GM10266 (cell line): ENCODE data around the gene CDH24.

Experiments used
- DNase-seq: peaks from one replicate; pipeline ENCODE4 v3.0.0; 2012; ENCODE audit errors: extremely low spot score
- CTCF ChIP-seq: IDR thresholded peaks from 2 replicates; pipeline ENCODE4 v1.5.1; 2012; ENCODE audit warnings: mild to moderate bottlenecking, low read depth; ENCODE audit not compliant: control insufficient read depth, insufficient read depth; ENCODE audit errors: missing control alignments

Gene CDH24

GRCh38 chr14:23056956-23057756 lies at the start of gene CDH24:
Gene CDH24 (minus strand): TSS chr14:23057520. CDS start chr14:23055733, 1,787 bp downstream.
- peak; percentile 93 for DNase-seq
- no peak for TF ChIP-seq CTCF

- TF ChIP-seq CTCF, result no peak
- no peak for DNase-seq
These were observed 49.4 kb upstream of the CDH24 start for GRCh38 chr14:23106747-23107045.

DNA sequence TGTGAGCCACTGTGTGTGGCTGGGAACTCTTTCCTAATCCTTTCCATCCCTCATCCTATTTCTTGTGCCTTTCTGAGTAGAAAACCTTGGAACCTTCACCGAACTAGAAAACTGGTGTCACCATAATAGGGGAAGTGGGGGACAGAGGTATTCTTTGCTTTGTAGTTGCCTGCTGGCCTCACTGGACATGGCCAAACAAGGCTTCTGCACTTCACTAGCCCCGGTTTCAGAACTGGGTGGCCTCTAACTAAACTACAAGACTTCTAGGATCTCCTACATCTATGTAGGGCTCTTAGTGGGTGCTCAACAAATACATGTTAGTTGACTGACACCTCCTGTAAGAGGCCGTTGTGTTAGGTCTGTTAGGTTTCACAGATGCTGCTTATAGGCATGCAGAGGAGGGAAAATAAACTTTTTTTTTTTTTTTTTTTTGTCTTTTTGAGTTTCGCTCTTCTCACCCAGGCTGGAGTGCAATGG lies 48.1 kb upstream of the CDH24 start:
- DNase-seq, result no peak
- TF ChIP-seq CTCF, result no peak

DNA sequence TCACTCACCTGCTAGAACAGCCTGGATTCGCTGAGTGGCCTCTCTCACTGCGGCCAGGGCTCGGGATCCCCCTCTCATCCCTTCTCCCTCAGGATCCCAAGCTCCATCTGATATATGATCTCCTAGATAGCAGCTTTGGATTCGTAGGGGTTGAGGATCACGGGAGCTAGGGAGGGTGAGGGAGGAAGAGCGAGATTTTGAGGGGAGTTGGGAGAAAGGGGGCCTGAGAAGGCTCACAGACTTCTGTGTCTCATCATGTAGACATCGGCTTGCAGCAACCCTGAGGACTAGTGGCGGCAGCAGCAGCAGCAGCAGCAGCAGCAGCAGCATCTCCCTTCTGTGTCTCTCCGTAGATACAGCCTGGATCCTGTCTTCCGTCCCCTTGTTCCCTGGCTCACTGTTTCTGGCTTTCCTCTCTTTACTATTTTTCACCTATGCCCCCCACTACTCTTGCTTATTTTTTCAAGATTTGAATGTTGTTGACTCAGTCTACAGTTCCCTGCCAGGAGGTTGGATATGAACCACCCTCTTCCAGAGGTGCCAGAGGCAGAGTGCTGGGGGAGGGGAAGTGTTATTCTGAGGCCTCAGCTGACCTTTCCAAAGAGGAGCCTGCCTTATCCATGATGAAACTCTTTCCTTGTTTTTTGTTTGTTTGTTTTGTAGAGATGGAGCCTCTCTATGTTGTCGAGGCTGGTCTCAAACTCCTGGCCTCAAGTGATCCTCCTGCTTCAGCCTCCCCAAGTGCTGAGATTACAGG lies 47.4 kb upstream of the CDH24 start, which contains the start of gene CIROP:
TSS of gene CIROP (minus strand) at position 399 of the 757 bp plus-strand sequence. CDS start at position 330, 69 bp downstream.
- no peak for TF ChIP-seq CTCF
- no peak for DNase-seq

GRCh38 chr14:23104070-23104590 lies 46.8 kb upstream of the CDH24 start:
- no peak for DNase-seq
- TF ChIP-seq CTCF, result no peak

DNA sequence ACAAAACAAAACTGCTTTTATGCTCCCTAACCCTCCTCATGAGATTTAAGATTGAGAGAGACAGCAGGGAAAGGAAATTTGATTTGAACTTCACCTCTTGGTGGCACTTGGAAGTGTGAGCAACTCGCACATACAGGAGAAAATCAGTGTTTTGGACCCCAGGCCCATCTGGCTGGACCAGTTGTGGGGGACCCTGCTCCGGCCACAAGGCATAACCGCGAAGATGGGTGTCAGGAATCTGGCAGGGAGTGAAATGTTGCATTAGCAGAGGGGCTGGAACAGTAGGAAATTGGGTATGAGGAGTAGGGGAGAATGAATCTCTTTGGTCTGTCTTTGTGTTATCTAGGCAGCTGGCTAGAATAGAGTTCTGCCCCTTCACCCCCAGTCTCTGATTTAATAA lies 46.3 kb upstream of the CDH24 start:
- TF ChIP-seq CTCF, result no peak
- no peak for DNase-seq

GRCh38 chr14:23102801-23103200 lies 45.5 kb upstream of the CDH24 start:
- TF ChIP-seq CTCF, result no peak
- no peak for DNase-seq
